ENCODE measurements around the gene PDE6B.

DNA sequence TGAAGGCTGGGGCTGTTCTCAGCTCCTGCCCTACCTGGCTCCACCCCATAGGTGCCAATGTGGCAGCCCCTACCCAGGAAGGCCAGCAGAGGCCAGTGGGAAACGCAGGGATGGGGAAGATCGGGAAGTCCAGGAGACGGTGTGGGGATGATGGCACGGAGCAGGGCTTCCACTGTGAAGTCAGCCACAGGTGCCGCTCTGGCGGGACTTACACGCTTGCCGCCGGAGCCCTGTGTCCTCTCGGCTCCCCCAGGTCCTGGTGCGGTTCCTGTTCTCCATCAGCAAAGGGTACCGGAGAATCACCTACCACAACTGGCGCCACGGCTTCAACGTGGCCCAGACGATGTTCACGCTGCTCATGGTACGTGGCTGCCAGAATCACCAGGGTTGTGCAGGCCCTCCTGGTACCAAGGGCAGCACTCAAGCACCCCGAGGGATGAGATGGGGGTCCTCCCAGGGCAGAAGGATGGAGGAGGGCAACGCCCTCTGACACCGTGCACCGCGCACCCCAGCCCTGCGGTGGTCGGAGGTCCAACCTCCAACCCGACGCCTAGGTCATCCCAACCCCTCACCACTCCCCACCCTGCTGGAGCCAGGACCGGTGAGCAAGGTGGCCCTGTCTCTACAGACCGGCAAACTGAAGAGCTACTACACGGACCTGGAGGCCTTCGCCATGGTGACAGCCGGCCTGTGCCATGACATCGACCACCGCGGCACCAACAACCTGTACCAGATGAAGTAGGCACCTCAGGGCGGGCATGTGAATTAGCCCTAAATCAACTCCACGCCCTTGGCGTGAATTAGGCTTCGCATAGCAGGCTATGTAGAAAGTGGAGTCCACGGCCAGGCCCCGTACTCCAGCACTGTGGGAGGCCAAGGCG, 36.7 kb downstream of the PDE6B start:
- no peak for TF ChIP-seq CTCF (IDR thresholded peaks at IDR 0.05)
- no peak for TF ChIP-seq ZFX (IDR thresholded peaks at IDR 0.05; ENCODE audit: borderline replicate concordance)
